NCI-H146 treated with DMSO at 0.1 percent for 48 hours (cell line): ENCODE results near the gene USP46.

Experiments used
- DNase-seq: peaks from one replicate; lab custom pipeline; 2025; ENCODE audit not compliant: unreplicated experiment; lab: John Stamatoyannopoulos, UW

USP46 gene

GRCh38 chr4:52657618-52658501, 1.2 kb downstream of the USP46 start:
- no peak for DNase-seq

GRCh38 chr4:52657292-52657617, 1.8 kb downstream of the USP46 start:
- DNase-seq: no peak

DNA sequence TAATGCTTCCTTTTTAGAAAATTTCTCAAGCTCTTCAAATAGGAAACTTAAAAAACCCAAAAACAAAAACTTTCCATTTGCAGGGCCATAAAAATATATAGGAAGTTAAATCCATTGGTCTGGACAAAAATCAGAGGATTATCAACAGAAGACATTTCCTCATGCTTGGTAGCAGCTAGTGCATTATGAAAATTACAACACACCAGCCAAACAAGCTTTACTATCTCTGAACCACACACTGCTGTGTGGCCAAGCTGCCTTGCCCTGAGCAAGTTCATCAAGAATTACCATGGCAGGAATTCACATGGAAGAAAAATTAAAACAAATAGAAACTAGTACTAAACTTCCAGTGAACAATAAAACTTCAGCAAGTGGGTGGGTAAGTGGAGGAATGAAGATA, 3.6 kb downstream of the USP46 start:
- DNase-seq: no peak

DNA sequence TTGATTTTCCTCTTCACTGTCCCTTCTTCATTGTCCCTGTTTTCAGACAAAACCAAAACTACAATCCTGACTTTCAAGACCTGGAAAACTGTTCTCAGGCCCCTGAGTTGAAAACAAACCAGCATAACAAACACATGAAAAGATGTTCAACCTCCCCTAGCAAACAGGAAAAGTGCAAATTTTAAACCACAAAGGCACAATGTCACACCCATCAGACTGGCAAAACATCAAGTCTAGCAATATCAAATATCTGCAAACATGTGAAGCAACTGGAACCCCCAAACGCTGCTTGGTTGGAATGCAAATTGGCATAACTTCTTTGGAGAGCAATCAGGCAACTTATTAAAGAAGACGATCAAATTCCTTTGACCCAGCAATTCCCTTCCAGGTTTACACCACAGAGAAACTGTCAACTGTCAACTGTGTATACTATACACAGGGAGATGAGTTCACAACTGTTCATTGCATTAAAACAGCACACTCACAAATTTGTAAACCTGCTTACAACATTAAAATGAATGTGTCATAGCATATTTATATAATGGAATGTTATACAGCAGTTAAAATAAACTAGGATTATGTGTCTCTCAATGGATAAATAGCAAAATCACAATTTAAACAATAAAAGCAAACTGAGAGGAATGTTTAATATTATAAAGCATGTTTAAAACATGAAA, 7.0 kb downstream of the USP46 start:
- DNase-seq: no peak

- no peak for DNase-seq
These were observed 10.3 kb downstream of the USP46 start for GRCh38 chr4:52648836-52649235.

GRCh38 chr4:52646741-52647140, 12.4 kb downstream of the USP46 start:
- DNase-seq: no peak

DNA sequence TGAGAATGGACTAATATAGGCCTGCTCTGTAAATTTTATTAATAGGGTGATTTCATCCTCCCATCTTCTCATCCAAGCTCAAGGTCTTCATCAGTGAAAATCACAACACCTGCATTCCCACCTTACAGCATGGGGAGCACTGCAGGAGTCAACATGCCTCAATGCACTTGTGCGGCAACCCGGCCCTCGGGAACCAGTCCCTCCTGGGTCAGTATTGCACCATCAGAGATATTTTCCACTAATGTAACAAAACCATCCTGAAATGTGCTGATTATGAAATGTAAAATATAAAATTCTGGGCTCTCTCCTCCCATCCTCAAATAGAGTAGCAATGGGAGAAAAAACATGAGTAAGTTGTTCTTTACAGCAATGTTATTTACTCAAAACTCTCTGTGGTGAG, 13.0 kb downstream of the USP46 start:
- no peak for DNase-seq

- no peak for DNase-seq
These were observed 13.8 kb downstream of the USP46 start for GRCh38 chr4:52645300-52645699.

- DNase-seq: no peak
These were observed 15.3 kb downstream of the USP46 start for GRCh38 chr4:52643785-52644244.

GRCh38 chr4:52643190-52643589, 15.9 kb downstream of the USP46 start:
- no peak for DNase-seq

- no peak for DNase-seq
These were observed 17.1 kb downstream of the USP46 start for GRCh38 chr4:52641854-52642563.

- no peak for DNase-seq
These were observed 18.1 kb downstream of the USP46 start for GRCh38 chr4:52640808-52641565.

- DNase-seq: no peak
These were observed 20.4 kb downstream of the USP46 start for GRCh38 chr4:52638717-52639116.

- no peak for DNase-seq
These were observed 22.0 kb downstream of the USP46 start for GRCh38 chr4:52637116-52637515.

DNA sequence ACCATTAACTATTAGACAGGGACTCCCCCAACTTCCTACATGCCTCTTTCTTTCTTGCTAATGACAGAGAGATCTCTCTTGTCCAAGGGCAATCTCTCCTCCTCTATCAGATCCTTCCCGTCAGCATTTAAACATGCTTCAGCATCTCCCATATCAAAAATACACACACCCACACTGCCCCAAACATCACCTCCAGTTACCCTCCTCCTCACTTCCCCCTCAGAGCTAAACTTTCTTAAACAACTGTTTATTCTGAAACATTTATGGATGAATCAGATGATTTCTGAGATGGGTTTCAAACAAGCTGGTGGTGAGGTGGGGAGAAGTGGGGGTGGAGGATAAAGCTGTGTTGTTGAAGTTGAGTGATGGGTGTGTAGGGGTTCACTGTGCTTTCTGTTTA, 23.5 kb downstream of the USP46 start:
- no peak for DNase-seq

GRCh38 chr4:52635130-52635529, 24.0 kb downstream of the USP46 start:
- DNase-seq: no peak

DNA sequence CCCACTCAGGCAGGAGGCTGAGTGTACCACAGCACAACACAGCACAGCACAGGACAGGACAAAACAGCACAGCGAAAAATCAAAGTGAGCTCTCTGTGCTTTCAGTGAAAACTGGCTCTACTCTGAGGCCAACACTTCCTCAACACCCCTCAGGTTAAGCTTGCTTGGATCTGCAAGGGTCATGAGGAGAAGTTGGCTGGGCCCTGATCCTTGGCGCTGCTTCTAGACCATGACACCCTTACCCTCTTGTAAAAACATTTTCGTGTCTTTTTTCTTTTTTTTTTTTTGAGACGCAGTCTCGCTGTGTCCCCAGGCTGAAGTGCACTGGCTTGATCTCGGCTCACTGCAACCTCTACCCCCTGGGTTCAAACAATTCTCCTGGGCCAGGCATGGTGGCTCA, 25.3 kb downstream of the USP46 start:
- DNase-seq: no peak

DNA sequence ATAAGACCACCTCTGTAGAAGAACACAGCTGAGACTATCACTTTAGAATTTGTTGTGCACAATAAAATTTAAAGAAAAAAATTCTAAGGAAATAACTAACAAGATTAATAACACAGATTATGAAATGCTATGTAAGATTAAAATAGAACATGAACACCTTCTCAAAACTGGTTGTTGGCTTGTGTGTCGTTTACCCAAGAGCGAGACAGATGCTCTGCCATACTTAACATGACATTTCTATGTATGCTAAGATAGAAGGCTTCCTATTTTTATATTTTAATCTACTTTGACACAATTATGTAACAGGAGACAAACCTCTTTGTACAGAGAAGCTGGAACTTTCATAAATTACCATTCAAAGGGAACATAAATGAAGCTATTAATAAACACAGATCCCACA, 30.1 kb downstream of the USP46 start:
- no peak for DNase-seq

GRCh38 chr4:52628543-52628942, 30.6 kb downstream of the USP46 start:
- no peak for DNase-seq

- DNase-seq: no peak
These were observed 31.2 kb downstream of the USP46 start for GRCh38 chr4:52627876-52628275.

- no peak for DNase-seq
These were observed 33.9 kb downstream of the USP46 start for GRCh38 chr4:52625216-52625615.
